ENCODE measurements around the gene PILRA.
"Not testable (repeated sequence)": the region's sequence is repeated elsewhere in the genome, so short reads cannot be mapped to it uniquely, and the experiment has no call there.

Gene PILRA

GRCh38 chr7:100373261-100373831 is at the start of gene PILRA:
TSS of gene PILRA (plus strand) at chr7:100373487. CDS start at chr7:100373657, 170 bp downstream.
- Histone ChIP-seq H3K4me1 (ENCODE audit: control insufficient read depth, insufficient read depth, low read length) (peaks cover 27% of the 10 kb centered on the region), H3K9ac (ENCODE audit: low read length) (peak within 1 kb of the TSS; percentile 60), H3K27me3 (replicated peaks; ENCODE audit: control insufficient read depth, insufficient read depth, low read length) (no peaks in the 10 kb centered on the region), H3K9me3 (ENCODE audit: control insufficient read depth, low read length) (no peaks in the 10 kb centered on the region), H3K4me3 (ENCODE audit: low read length) (peak within 1 kb of the TSS; percentile 50), H3K36me3 (ENCODE audit: control insufficient read depth, insufficient read depth, low read length, severe bottlenecking) (no peaks in the 10 kb centered on the region)
- DNase-seq (ENCODE audit: low read depth) = peak; percentile 7

- H3K4me1 ChIP-seq (ENCODE audit: control insufficient read depth, insufficient read depth, low read length); H3K4me3 ChIP-seq (ENCODE audit: low read length); H3K9ac ChIP-seq (ENCODE audit: low read length); H3K36me3 ChIP-seq (ENCODE audit: control insufficient read depth, insufficient read depth, low read length, severe bottlenecking); DNase-seq (ENCODE audit: low read depth); H3K27me3 ChIP-seq (replicated peaks; ENCODE audit: control insufficient read depth, insufficient read depth, low read length); H3K9me3 ChIP-seq (ENCODE audit: control insufficient read depth, low read length): not testable (repeated sequence)
These were observed 49.1 kb upstream of the PILRA start for GRCh38 chr7:100324194-100324593.

- H3K4me1 ChIP-seq (ENCODE audit: control insufficient read depth, insufficient read depth, low read length); H3K36me3 ChIP-seq (ENCODE audit: control insufficient read depth, insufficient read depth, low read length, severe bottlenecking); H3K9me3 ChIP-seq (ENCODE audit: control insufficient read depth, low read length); H3K27me3 ChIP-seq (replicated peaks; ENCODE audit: control insufficient read depth, insufficient read depth, low read length); H3K4me3 ChIP-seq (ENCODE audit: low read length); H3K9ac ChIP-seq (ENCODE audit: low read length); DNase-seq (ENCODE audit: low read depth): not testable (repeated sequence)
These were observed 47.6 kb upstream of the PILRA start for GRCh38 chr7:100325671-100326070.

GRCh38 chr7:100326914-100327313 is 46.4 kb upstream of the PILRA start:
- H3K4me3 ChIP-seq (ENCODE audit: low read length); H3K9me3 ChIP-seq (ENCODE audit: control insufficient read depth, low read length); H3K27me3 ChIP-seq (replicated peaks; ENCODE audit: control insufficient read depth, insufficient read depth, low read length); H3K36me3 ChIP-seq (ENCODE audit: control insufficient read depth, insufficient read depth, low read length, severe bottlenecking); H3K9ac ChIP-seq (ENCODE audit: low read length); H3K4me1 ChIP-seq (ENCODE audit: control insufficient read depth, insufficient read depth, low read length); DNase-seq (ENCODE audit: low read depth): not testable (repeated sequence)

- not testable (repeated sequence) for H3K36me3 ChIP-seq (ENCODE audit: control insufficient read depth, insufficient read depth, low read length, severe bottlenecking); H3K4me1 ChIP-seq (ENCODE audit: control insufficient read depth, insufficient read depth, low read length); H3K9me3 ChIP-seq (ENCODE audit: control insufficient read depth, low read length); H3K27me3 ChIP-seq (replicated peaks; ENCODE audit: control insufficient read depth, insufficient read depth, low read length)
- H3K9ac ChIP-seq (ENCODE audit: low read length) = peak overlapping the region; percentile 86
- DNase-seq (ENCODE audit: low read depth) = peak; percentile 95
- peak overlapping the region; percentile 87 for H3K4me3 ChIP-seq (ENCODE audit: low read length)
These were observed 37.5 kb upstream of the PILRA start for GRCh38 chr7:100335566-100336466.

GRCh38 chr7:100338083-100338696 is 35.1 kb upstream of the PILRA start:
- not testable (repeated sequence) for H3K9ac ChIP-seq (ENCODE audit: low read length); H3K4me1 ChIP-seq (ENCODE audit: control insufficient read depth, insufficient read depth, low read length); H3K4me3 ChIP-seq (ENCODE audit: low read length); DNase-seq (ENCODE audit: low read depth); H3K27me3 ChIP-seq (replicated peaks; ENCODE audit: control insufficient read depth, insufficient read depth, low read length); H3K9me3 ChIP-seq (ENCODE audit: control insufficient read depth, low read length)
- peaks cover 24% of the 10 kb centered on the region for H3K36me3 ChIP-seq (ENCODE audit: control insufficient read depth, insufficient read depth, low read length, severe bottlenecking)

GRCh38 chr7:100341286-100341685 is 32.0 kb upstream of the PILRA start:
- not testable (repeated sequence) for DNase-seq (ENCODE audit: low read depth); H3K27me3 ChIP-seq (replicated peaks; ENCODE audit: control insufficient read depth, insufficient read depth, low read length); H3K4me1 ChIP-seq (ENCODE audit: control insufficient read depth, insufficient read depth, low read length)

GRCh38 chr7:100342765-100343164 is 30.5 kb upstream of the PILRA start:
- DNase-seq (ENCODE audit: low read depth) = no peak
- Histone ChIP-seq H3K4me3 (ENCODE audit: low read length) (no peak overlapping the region), H3K36me3 (ENCODE audit: control insufficient read depth, insufficient read depth, low read length, severe bottlenecking) (peaks cover 44% of the 10 kb centered on the region), H3K9ac (ENCODE audit: low read length) (no peak overlapping the region), H3K27me3 (replicated peaks; ENCODE audit: control insufficient read depth, insufficient read depth, low read length) (no peaks in the 10 kb centered on the region), H3K4me1 (ENCODE audit: control insufficient read depth, insufficient read depth, low read length) (peaks cover 21% of the 10 kb centered on the region), H3K9me3 (ENCODE audit: control insufficient read depth, low read length) (no peaks in the 10 kb centered on the region)

More at GRCh38 chr7:100341286-100341685, 32.0 kb upstream of the PILRA start:
- H3K9ac ChIP-seq (ENCODE audit: low read length); H3K4me3 ChIP-seq (ENCODE audit: low read length); H3K9me3 ChIP-seq (ENCODE audit: control insufficient read depth, low read length): not testable (repeated sequence)
- H3K36me3 ChIP-seq (ENCODE audit: control insufficient read depth, insufficient read depth, low read length, severe bottlenecking) = peaks cover 32% of the 10 kb centered on the region

- not testable (repeated sequence) for H3K4me3 ChIP-seq (ENCODE audit: low read length); H3K9me3 ChIP-seq (ENCODE audit: control insufficient read depth, low read length); H3K27me3 ChIP-seq (replicated peaks; ENCODE audit: control insufficient read depth, insufficient read depth, low read length); DNase-seq (ENCODE audit: low read depth)
- H3K4me1 ChIP-seq (ENCODE audit: control insufficient read depth, insufficient read depth, low read length) = peaks cover 34% of the 10 kb centered on the region
- H3K9ac ChIP-seq (ENCODE audit: low read length) = peak overlapping the region; percentile 34
- H3K36me3 ChIP-seq (ENCODE audit: control insufficient read depth, insufficient read depth, low read length, severe bottlenecking) = peaks cover 40% of the 10 kb centered on the region
These were observed 29.1 kb upstream of the PILRA start for GRCh38 chr7:100344124-100344559.

- H3K36me3 ChIP-seq (ENCODE audit: control insufficient read depth, insufficient read depth, low read length, severe bottlenecking) = peaks cover 44% of the 10 kb centered on the region
- not testable (repeated sequence) for H3K4me3 ChIP-seq (ENCODE audit: low read length); H3K27me3 ChIP-seq (replicated peaks; ENCODE audit: control insufficient read depth, insufficient read depth, low read length); H3K9me3 ChIP-seq (ENCODE audit: control insufficient read depth, low read length)
- H3K4me1 ChIP-seq (ENCODE audit: control insufficient read depth, insufficient read depth, low read length) = peaks cover 40% of the 10 kb centered on the region
- DNase-seq (ENCODE audit: low read depth) = peak; percentile 36
- peak overlapping the region; percentile 46 for H3K9ac ChIP-seq (ENCODE audit: low read length)
These were observed 28.6 kb upstream of the PILRA start for GRCh38 chr7:100344560-100345287.

GRCh38 chr7:100345288-100345672 is 28.0 kb upstream of the PILRA start:
- not testable (repeated sequence) for H3K9me3 ChIP-seq (ENCODE audit: control insufficient read depth, low read length); H3K9ac ChIP-seq (ENCODE audit: low read length); H3K4me3 ChIP-seq (ENCODE audit: low read length); H3K27me3 ChIP-seq (replicated peaks; ENCODE audit: control insufficient read depth, insufficient read depth, low read length)
- DNase-seq (ENCODE audit: low read depth) = peak; percentile 68
- H3K4me1 ChIP-seq (ENCODE audit: control insufficient read depth, insufficient read depth, low read length) = peaks cover 45% of the 10 kb centered on the region
- H3K36me3 ChIP-seq (ENCODE audit: control insufficient read depth, insufficient read depth, low read length, severe bottlenecking) = peaks cover 48% of the 10 kb centered on the region
